RWPE2 (cell line): ENCODE data around the gene POC5.

Experiments used
- ATAC-seq: fragments of 200-7000 bp; cut with Tn5 transposase; 3 replicates; pipeline ENCODE4 v1.9.1; 2021; ENCODE audit warnings: low read depth
- DNase-seq: peaks from one replicate; pipeline ENCODE4 v3.0.0-alpha.2; 2020; ENCODE audit warnings: low spot score
- H3K27ac ChIP-seq: fragments of 450-650 bp; 2 replicates; pipeline ENCODE4 v1.5.1; 2017; ENCODE audit warnings: mild to moderate bottlenecking; ENCODE audit not compliant: poor library complexity, severe bottlenecking
- H3K27me3 ChIP-seq: fragments of 250-450 bp; sonication (Bioruptor Pico); 2 replicates; pipeline ENCODE4 v1.5.1; 2021; ENCODE audit warnings: mild to moderate bottlenecking, moderate library complexity; ENCODE audit not compliant: insufficient read depth, poor library complexity, severe bottlenecking
- H3K36me3 ChIP-seq: fragments of 250-450 bp; sonication (Bioruptor Pico); 2 replicates; pipeline ENCODE4 v1.5.1; 2020; ENCODE audit warnings: low read depth, mild to moderate bottlenecking, moderate library complexity
- H3K4me1 ChIP-seq: fragments of 250-450 bp; sonication (Bioruptor Pico); 2 replicates; pipeline ENCODE4 v1.5.1; 2021; ENCODE audit warnings: mild to moderate bottlenecking, moderate library complexity; ENCODE audit not compliant: insufficient read depth, poor library complexity, severe bottlenecking
- H3K4me3 ChIP-seq: fragments of 250-450 bp; sonication (Bioruptor Pico); 2 replicates; pipeline ENCODE4 v1.5.1; 2021; ENCODE audit warnings: mild to moderate bottlenecking, moderate library complexity; ENCODE audit not compliant: severe bottlenecking
- H3K9me3 ChIP-seq: fragments of 250-450 bp; sonication (Bioruptor Pico); 2 replicates; pipeline ENCODE4 v1.5.1; 2021; ENCODE audit warnings: mild to moderate bottlenecking, moderate library complexity; ENCODE audit not compliant: severe bottlenecking
- CTCF ChIP-seq: fragments of 450-650 bp; IDR thresholded peaks from one replicate; pipeline ENCODE4 v1.5.1; 2017; ENCODE audit warnings: mild to moderate bottlenecking, moderate library complexity; ENCODE audit not compliant: poor library complexity, severe bottlenecking

The POC5 gene

DNA sequence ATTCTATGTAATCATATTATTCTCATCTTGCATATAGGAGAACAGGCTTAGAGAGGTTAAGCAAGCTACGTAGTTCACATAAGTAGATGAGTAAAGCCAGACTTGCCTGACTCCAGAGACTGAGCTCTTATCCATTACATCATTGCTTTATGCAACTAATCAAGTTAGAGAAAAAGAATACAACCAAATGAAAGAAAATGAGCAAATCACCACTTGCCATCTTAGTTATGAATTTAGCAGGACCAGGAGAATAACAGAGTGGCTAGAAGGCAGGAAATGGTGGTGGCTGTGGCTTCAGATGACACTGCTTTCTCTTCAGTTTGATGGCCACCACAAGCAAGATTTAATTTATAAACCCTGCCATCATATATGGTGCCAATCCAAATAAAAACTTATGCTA, 26.6 kb downstream of the POC5 start:
- no peak for DNase-seq
- Histone ChIP-seq H3K27ac (no peak overlapping the region), H3K36me3 (peaks cover 85% of the 10 kb centered on the region), H3K27me3 (no peaks in the 10 kb centered on the region), H3K4me1 (no peaks in the 10 kb centered on the region), H3K4me3 (no peak overlapping the region), H3K9me3 (no peaks in the 10 kb centered on the region)
- no peak for TF ChIP-seq CTCF
- no peak for ATAC-seq

- Histone ChIP-seq H3K27ac (no peak overlapping the region), H3K4me3 (no peak overlapping the region), H3K4me1 (no peaks in the 10 kb centered on the region), H3K36me3 (peaks cover 64% of the 10 kb centered on the region), H3K27me3 (no peaks in the 10 kb centered on the region), H3K9me3 (no peaks in the 10 kb centered on the region)
- DNase-seq (no peak), ATAC-seq (no peak)
- TF ChIP-seq CTCF = no peak
Observed at GRCh38 chr5:75686480-75686879, 30.8 kb downstream of the POC5 start.

DNA sequence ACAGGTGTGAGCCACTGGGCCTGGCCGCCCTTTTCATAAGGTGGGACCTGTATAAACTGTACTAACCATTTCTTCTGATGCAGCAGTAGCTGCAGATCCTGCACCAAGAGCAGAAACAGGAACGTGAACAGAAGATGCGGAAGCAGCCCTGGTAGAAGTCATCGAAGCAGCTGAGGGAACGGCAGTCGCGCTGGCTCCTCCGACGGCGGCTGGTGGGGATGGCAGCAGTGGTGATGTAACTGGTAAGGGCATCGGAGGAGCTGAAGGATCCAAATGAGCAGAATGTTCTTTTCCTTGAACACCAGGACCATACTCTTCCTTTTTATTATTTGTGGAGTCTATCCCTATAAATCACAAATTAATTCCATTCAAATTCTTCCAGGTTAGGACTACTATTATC, 32.1 kb downstream of the POC5 start:
- Histone ChIP-seq H3K4me3 (no peak overlapping the region), H3K27me3 (no peaks in the 10 kb centered on the region), H3K9me3 (no peaks in the 10 kb centered on the region), H3K27ac (no peak overlapping the region), H3K36me3 (peaks cover 58% of the 10 kb centered on the region), H3K4me1 (peaks cover 7% of the 10 kb centered on the region)
- DNase-seq = no peak
- no peak for TF ChIP-seq CTCF
- no peak for ATAC-seq

DNA sequence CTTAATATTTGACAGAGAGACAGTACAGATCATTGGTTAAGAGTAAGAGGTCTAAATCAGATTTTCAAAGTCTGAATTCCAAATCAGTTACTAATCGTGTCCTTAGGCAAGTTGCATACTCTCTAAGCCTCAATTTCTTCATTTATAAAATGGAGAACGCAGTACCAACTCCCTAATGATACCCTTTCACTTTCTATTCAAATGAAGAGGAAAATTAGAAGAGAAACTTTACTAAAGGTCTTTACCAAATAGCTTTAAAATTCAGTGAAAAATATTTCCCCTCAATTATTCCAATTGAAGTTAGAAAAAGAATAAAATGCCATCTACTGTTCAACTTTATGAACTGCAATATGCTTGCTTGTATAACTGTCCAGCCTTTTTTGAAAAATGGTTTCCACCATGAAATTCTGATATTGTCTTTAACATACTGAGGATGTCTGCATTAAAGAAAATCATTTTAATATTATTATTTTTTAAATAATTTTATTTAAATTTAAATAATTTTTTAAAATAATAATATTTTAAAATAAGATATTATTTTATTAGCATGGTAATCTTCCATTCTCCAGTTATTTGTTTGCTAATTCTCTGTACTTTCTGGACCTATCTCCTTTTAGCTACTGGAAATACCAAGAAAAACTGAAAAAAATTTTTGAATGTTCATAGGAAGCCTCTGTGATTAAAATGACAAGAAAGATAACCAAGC, 36.0 kb downstream of the POC5 start:
- H3K27ac ChIP-seq = no peak overlapping the region

More for the DNA sequence above, 36.0 kb downstream of the POC5 start:
- no peaks in the 10 kb centered on the region for H3K9me3 ChIP-seq
- ATAC-seq = peak; percentile 91
- peaks cover 7% of the 10 kb centered on the region for H3K4me1 ChIP-seq
- H3K27me3 ChIP-seq = no peaks in the 10 kb centered on the region
- H3K4me3 ChIP-seq = no peak overlapping the region
- no peak for DNase-seq
- TF ChIP-seq CTCF = peak; percentile 83
- peaks cover 28% of the 10 kb centered on the region for H3K36me3 ChIP-seq
